Measurements from ENCODE around the gene PDE10A.
"Not testable (repeated sequence)": the region's sequence is repeated elsewhere in the genome, so short reads cannot be mapped to it uniquely, and the experiment has no call there.

Gene PDE10A

DNA sequence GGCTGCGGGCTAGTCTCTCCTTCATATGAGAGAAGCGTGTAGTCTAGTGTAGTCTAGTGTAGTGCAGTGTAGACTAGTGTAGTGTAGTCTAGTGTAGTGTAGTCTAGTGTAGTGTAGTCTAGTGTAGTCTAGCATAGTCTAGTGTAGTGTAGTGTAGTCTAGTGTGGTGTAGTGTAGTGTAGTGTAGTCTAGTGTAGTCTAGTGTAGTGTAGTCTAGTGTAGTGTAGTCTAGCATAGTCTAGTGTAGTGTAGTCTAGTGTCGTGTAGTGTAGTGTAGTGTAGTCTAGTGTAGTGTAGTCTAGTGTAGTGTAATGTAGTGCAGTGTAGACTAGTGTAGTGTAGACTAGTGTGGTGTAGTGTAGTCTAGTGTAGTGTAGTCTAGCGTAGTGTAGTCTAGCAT is 44.1 kb downstream of the PDE10A start:
- DNase-seq: not testable (repeated sequence)

DNA sequence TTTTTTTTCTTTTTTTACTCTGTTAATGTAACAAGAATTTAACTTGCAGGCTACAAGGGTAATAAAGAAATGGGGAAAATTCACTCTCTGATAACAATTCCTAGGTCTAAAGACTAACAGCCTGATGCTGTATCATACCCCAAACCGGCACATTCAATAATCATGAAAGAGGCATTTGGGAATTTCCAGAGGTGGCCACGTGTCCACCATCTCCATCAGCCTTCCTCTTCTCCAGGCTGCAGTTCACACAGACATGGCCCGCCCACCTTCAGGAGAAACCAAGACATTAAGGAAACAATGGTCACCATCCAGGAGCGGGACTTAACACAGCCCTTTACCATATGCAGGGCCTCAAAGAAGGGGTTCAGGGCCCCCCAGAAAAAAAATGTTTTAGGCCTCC is 44.8 kb downstream of the PDE10A start:
- no peak for DNase-seq

GRCh38 chr6:165617528-165617927 is 45.5 kb downstream of the PDE10A start:
- DNase-seq: no peak

GRCh38 chr6:165616116-165616515 is 46.9 kb downstream of the PDE10A start:
- no peak for DNase-seq

- no peak for DNase-seq
Measured at GRCh38 chr6:165615636-165616035, 47.4 kb downstream of the PDE10A start.

DNA sequence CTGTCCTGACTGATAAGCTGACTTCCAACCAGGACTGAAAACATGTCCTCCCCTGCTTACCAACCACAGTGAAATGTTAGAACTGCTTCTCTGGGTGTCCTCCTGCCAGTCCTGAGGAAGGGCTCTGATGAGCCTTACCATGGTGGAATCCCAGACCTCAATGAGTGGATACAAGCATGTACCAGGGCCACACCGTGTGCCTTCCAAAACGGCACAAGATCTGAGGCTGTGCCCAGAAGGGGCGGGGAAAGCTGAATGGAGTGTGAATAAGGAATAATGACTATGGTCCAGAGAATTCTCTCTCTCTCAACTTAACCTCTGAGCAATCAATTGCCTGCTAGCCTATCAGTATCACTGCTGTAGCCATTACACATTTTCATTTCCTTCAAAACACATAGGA is 51.7 kb downstream of the PDE10A start:
- no peak for DNase-seq

DNA sequence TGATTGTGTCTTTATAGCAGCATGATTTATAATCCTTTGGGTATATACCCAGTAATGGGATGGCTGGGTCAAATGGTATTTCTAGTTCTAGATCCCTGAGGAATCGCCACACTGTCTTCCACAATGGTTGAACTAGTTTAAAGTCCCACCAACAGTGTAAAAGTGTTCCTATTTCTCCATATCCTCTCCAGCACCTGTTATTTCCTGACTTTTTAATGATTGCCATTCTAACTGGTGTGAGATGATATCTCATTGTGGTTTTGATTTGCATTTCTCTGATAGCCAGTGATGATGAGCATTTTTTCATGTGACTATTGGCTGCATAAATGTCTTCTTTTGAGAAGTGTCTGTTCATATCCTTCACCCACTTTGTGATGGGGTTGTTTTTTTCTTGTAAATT is 54.5 kb downstream of the PDE10A start:
- DNase-seq: not testable (repeated sequence)

- no peak for DNase-seq
Measured at GRCh38 chr6:165606740-165607008, 56.4 kb downstream of the PDE10A start.

DNA sequence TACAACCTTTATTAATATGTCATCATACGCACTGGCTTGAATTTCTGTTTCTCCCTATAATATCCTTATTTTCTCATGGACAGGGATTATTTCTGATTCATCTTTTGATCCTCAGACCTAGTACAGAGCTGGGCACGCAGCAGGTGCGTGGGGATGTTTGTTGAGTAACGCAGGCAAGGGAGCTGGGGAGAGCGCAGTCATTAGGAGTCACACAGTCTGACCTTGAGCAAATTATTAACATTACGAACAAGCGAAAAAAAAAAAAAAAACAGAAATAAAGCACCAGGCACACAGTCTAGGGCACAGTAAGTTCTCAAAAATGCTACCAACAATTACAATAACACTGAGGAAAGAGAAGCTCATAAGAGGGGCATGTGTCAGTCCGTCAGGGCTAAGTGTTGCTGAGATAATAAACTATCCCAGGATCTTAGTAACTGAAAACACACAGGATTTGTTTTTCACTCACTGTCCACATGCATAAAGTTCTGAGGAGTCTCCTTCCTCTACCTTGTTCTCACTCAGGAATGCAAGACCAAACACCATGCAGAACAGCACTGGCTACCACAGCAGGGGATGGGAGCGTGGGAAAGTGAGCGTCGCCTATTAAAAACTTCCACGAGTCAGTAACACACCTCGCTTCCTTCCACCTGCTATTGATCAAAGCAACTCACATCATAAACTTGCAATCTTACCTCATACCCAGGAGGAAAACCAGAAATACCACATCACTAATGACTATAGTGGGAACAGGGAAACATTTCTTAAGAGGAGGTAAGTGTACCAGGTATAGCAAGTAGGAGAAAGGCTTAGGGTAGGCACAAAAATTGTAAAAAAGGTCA is 56.9 kb downstream of the PDE10A start:
- no peak for DNase-seq

GRCh38 chr6:165605182-165605875 is 57.7 kb downstream of the PDE10A start:
- no peak for DNase-seq

GRCh38 chr6:165602291-165602690 is 60.8 kb downstream of the PDE10A start:
- no peak for DNase-seq

GRCh38 chr6:165600606-165601005 is 62.4 kb downstream of the PDE10A start:
- no peak for DNase-seq

- DNase-seq: no peak
Measured at GRCh38 chr6:165599596-165600487, 63.2 kb downstream of the PDE10A start.

DNA sequence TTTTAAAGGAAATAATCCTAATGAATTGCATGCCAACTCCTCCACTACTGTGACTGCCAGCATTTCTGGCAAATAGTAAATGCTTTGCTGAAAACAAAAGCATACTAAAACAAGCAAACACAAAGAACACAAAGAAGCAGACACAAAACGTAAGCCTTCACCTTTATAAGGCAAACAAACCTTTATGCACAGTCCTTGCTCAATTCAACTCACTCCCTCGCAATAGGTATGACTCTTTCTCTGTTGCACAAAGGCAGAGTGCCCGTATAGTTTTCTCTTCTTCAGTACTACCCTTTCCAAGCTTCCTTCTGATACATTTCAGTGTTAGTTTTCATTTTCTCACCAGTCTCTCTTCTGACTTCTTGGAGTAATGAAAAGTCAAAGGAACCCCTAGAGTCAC is 63.9 kb downstream of the PDE10A start:
- no peak for DNase-seq

GRCh38 chr6:165597821-165598220 is 65.2 kb downstream of the PDE10A start:
- no peak for DNase-seq

- no peak for DNase-seq
Measured at GRCh38 chr6:165594584-165595333, 68.3 kb downstream of the PDE10A start.

- DNase-seq: not testable (repeated sequence)
Measured at GRCh38 chr6:165592947-165593346, 70.1 kb downstream of the PDE10A start.

DNA sequence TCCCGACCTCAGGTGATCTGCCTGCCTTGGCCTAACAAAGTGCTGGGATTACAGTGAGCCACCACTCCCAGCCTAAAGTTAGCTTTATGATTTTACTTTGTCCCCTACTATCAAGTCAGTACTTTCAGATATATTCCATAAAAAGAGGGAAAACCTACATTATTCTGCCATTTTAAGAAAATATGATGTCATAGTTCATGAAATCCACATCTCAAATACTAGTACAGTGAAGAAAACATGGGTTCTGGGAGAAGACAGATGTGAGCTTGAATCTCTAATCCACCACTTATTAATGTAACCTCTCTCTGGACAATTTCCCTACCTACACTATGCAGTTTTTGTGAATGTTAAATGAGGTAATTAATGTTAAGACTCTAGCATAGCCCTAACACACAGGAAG is 74.5 kb downstream of the PDE10A start:
- no peak for DNase-seq

DNA sequence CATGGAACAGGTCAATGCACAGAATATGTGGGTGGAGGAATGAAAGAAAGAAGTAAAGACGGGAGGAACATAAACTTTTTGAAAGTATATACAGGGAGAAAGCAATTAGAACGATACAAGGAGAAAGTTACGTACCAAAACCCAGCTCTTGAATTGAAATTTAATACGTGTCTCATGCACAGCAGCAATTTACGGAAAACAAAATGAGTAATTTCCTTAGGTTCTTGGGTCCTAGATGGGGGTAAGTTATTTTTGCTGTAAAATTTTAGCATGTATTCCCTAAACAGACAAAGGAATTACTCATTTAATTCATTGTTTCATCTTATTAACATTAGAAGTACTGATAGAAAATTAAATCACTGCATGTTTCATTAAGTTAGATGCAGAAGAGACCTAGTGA is 75.8 kb downstream of the PDE10A start:
- DNase-seq: no peak

DNA sequence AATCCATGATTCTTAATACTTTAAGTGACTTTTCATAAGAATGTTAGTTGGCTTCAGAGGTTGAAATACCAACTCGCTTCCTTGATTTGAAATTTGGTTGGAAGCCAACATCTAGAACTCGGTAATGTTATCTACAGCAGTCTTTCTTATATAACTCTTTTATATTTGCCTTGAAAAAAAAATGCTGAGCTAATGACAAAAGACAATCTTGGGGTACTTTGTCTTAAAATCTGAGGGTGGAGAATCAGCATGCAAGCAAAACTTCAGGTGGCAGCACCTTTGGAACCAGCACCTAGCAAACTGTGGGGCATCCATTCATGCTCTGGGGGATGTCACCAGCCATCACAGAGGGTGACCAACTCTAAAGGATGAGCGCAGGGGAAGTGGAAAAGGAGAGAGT is 76.3 kb downstream of the PDE10A start:
- DNase-seq: no peak

DNA sequence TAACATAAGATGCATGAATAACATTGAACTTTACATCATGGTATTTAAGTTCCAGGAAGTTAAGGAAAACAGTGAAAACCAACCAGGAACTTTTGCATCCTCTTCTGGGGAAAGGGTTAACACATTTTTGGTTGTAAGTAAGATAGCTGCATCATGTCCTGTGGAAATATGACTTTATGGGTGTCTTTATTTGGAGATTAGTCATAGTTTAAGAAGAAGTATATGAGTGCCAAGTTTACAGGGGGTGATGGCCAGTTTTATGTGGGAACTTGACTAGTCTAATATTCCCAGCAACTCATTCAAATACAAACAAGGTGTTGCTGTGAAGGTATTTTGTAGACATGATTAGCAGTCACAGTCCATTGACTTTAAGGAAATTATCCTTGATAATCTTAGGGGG is 78.0 kb downstream of the PDE10A start:
- DNase-seq: no peak

DNA sequence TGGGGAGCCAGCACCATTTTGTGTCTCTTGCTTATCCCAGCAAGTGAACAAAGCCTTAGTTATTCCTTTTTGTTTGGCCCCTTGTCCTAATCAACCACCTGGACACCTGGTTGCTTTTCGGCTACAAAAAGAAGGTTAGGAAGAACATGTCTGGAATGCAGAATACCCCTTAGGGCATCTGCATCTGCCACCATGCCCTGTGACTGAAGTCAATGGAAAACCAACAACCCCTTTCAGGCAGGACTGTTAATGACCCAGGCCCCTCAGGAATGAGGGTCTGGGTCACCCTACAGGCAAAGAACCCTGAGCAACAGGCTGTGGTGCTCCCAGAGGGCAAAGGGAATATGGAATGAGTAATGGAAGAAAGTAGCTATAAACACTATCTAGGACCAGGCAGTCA is 78.5 kb downstream of the PDE10A start:
- DNase-seq: no peak

DNA sequence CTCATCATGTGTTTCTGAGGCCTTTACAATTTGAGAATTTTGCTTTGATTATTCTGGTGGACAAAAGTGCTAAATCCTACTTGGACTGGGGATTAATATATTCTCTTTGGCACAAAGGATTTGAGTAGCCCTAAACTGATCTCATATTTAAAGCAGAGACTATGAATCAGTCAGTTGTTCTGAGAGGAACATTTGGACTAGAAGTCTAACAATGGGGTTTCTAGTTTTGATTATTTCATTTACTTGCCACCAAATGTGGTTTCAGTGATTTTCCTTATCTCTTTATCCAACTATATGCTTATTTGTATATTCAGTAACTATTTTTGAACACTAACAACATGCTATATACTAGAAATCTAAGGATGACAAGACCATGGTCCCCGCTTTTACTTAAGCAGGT is 81.4 kb downstream of the PDE10A start:
- no peak for DNase-seq

Measured in SW 1271 (cell line).